H9 (cell line): ENCODE data around the gene SRSF12. TPM values are rescaled to one million over a fixed set of nuclear protein-coding genes. Genes with fewer than 3 reads are reported as not detected.
A peak's percentile ranks its signal among the peaks of the same experiment; 100 is the strongest.

ENCODE experiments used
- DNase-seq: peaks from one replicate; pipeline ENCODE4 v3.0.0-alpha.2; 2017
- H2AFZ ChIP-seq: one replicate; pipeline ENCODE4 v1.6.1; 2013; ENCODE audit warnings: mild to moderate bottlenecking, low read length, control low read depth, moderate library complexity
- H2AK5ac ChIP-seq: 2 replicates; pipeline ENCODE4 v1.6.1; 2013; ENCODE audit warnings: low read length, control low read depth, mixed read lengths; ENCODE audit not compliant: insufficient read length
- H2BK120ac ChIP-seq: one replicate; pipeline ENCODE4 v1.6.1; 2013; ENCODE audit warnings: low read depth, mild to moderate bottlenecking, low read length, control low read depth, inconsistent platforms; ENCODE audit not compliant: poor library complexity, severe bottlenecking
- H2BK12ac ChIP-seq: 2 replicates; pipeline ENCODE4 v1.6.1; 2013; ENCODE audit warnings: low read length, control low read depth, mixed read lengths, low read depth; ENCODE audit not compliant: insufficient read length
- H2BK15ac ChIP-seq: 2 replicates; pipeline ENCODE4 v1.6.1; 2013; ENCODE audit warnings: low read depth, low read length, control low read depth
- H2BK20ac ChIP-seq: one replicate; pipeline ENCODE4 v1.6.1; 2013; ENCODE audit warnings: low read depth, mild to moderate bottlenecking, low read length, control low read depth, inconsistent platforms; ENCODE audit not compliant: poor library complexity, severe bottlenecking
- H2BK5ac ChIP-seq: 2 replicates; pipeline ENCODE4 v1.6.1; 2013; ENCODE audit warnings: low read length, control low read depth, mixed read lengths; ENCODE audit not compliant: insufficient read length
- H3K14ac ChIP-seq: 2 replicates; pipeline ENCODE4 v1.6.1; 2013; ENCODE audit warnings: low read length, control low read depth; ENCODE audit not compliant: insufficient read depth
- H3K18ac ChIP-seq: 2 replicates; pipeline ENCODE4 v1.6.1; 2013; ENCODE audit warnings: low read depth, mild to moderate bottlenecking, mixed read lengths, low read length, control low read depth; ENCODE audit not compliant: insufficient read length
- H3K23ac ChIP-seq: 2 replicates; pipeline ENCODE4 v1.6.1; 2013; ENCODE audit warnings: low read length, control low read depth, mixed read lengths, low read depth; ENCODE audit not compliant: insufficient read length
- H3K23me2 ChIP-seq: 2 replicates; pipeline ENCODE4 v1.6.1; 2013; ENCODE audit warnings: low read depth, mild to moderate bottlenecking, mixed read lengths, low read length, control low read depth; ENCODE audit not compliant: insufficient read length, poor library complexity, severe bottlenecking
- H3K27ac ChIP-seq: 2 replicates; pipeline ENCODE4 v1.5.1; 2013; ENCODE audit warnings: low read length, control low read depth, mixed read lengths, low read depth; ENCODE audit not compliant: insufficient read length
- H3K27me3 ChIP-seq: 2 replicates; pipeline ENCODE4 v1.6.1; 2013; ENCODE audit warnings: low read length, control low read depth, inconsistent platforms; ENCODE audit not compliant: insufficient read depth
- H3K4ac ChIP-seq: 2 replicates; pipeline ENCODE4 v1.6.1; 2013; ENCODE audit warnings: low read depth, mild to moderate bottlenecking, control low read depth, inconsistent platforms, low read length, moderate library complexity
- H3K4me1 ChIP-seq: 2 replicates; pipeline ENCODE4 v1.6.1; 2013; ENCODE audit warnings: low read length, control low read depth, inconsistent platforms; ENCODE audit not compliant: insufficient read depth
- H3K4me2 ChIP-seq: 2 replicates; pipeline ENCODE4 v1.6.1; 2013; ENCODE audit warnings: low read length, control low read depth, mixed read lengths; ENCODE audit not compliant: insufficient read length, insufficient read depth
- H3K56ac ChIP-seq: 2 replicates; pipeline ENCODE4 v1.6.1; 2013; ENCODE audit warnings: low read depth, mild to moderate bottlenecking, mixed read lengths, low read length, control low read depth; ENCODE audit not compliant: insufficient read length
- H3K79me1 ChIP-seq: 2 replicates; pipeline ENCODE4 v1.6.1; 2013; ENCODE audit warnings: low read depth, mild to moderate bottlenecking, moderate library complexity, low read length, control low read depth, inconsistent platforms; ENCODE audit not compliant: insufficient read depth, poor library complexity, severe bottlenecking
- H3K79me2 ChIP-seq: 2 replicates; pipeline ENCODE4 v1.6.1; 2013; ENCODE audit warnings: low read length, control low read depth, inconsistent platforms; ENCODE audit not compliant: insufficient read depth
- H3K9ac ChIP-seq: 2 replicates; pipeline ENCODE4 v1.6.1; 2013; ENCODE audit warnings: low read length, control low read depth, mixed read lengths; ENCODE audit not compliant: insufficient read length; ENCODE audit errors: extremely low read depth
- H3K9me3 ChIP-seq: one replicate; pipeline ENCODE4 v1.6.1; 2013; ENCODE audit warnings: low read depth, low read length, inconsistent platforms; ENCODE audit not compliant: control insufficient read depth
- H3T11ph ChIP-seq: one replicate; pipeline ENCODE4 v1.6.1; 2013; ENCODE audit warnings: mild to moderate bottlenecking, low read length, control low read depth, inconsistent platforms
- H4K20me1 ChIP-seq: one replicate; pipeline ENCODE4 v1.6.1; 2013; ENCODE audit not compliant: control insufficient read depth, insufficient read length, insufficient read depth
- H4K5ac ChIP-seq: 2 replicates; pipeline ENCODE4 v1.6.1; 2013; ENCODE audit warnings: low read depth, mild to moderate bottlenecking, mixed read lengths, low read length, control low read depth; ENCODE audit not compliant: insufficient read length
- H4K8ac ChIP-seq: replicated peaks from 2 replicates; pipeline ENCODE4 v1.6.1; 2013; ENCODE audit warnings: low read length, control low read depth, mixed read lengths, low read depth; ENCODE audit not compliant: insufficient read length
- H4K91ac ChIP-seq: 2 replicates; pipeline ENCODE4 v1.6.1; 2013; ENCODE audit warnings: low read depth, mild to moderate bottlenecking, moderate library complexity, mixed read lengths, low read length, control low read depth; ENCODE audit not compliant: insufficient read length
- H3K27ac Mint-ChIP-seq, 3 experiments: 2 replicates in 2 of 3; 3 replicates in 1 of 3; pipeline ENCODE4 v1.8.0; 2020 to 2021; ENCODE audit warnings: mixed read lengths in 3 of 3, mild to moderate bottlenecking in 1 of 3, moderate library complexity in 1 of 3
- H3K27me3 Mint-ChIP-seq: 2 replicates; pipeline ENCODE4 v1.8.0; 2021; ENCODE audit warnings: low read depth, mild to moderate bottlenecking, moderate library complexity, mixed read lengths
- H3K36me3 Mint-ChIP-seq, 3 experiments: 2 replicates in 2 of 3; 3 replicates in 1 of 3; pipeline ENCODE4 v1.8.0; 2020 to 2021; ENCODE audit warnings: low read depth in 3 of 3, mixed read lengths in 3 of 3; ENCODE audit not compliant: insufficient read depth in 1 of 3
- H3K4me1 Mint-ChIP-seq, 2 experiments: 2 replicates each; pipeline ENCODE4 v1.8.0; 2020; ENCODE audit warnings: mixed read lengths in 2 of 2
- H3K4me3 Mint-ChIP-seq, 2 experiments: 2 replicates in 1 of 2; 3 replicates in 1 of 2; pipeline ENCODE4 v1.8.0; 2020 to 2021; ENCODE audit warnings: mild to moderate bottlenecking in 2 of 2, mixed read lengths in 2 of 2, moderate library complexity in 1 of 2
- H3K9me3 Mint-ChIP-seq, 2 experiments: 2 replicates in 1 of 2; 3 replicates in 1 of 2; pipeline ENCODE4 v1.8.0; 2020; ENCODE audit warnings: mild to moderate bottlenecking in 2 of 2, mixed read lengths in 2 of 2, moderate library complexity in 1 of 2
- total RNA-seq: library from RNA; stranded (reverse); gene quantifications from 2 replicates; pipeline ENCODE4 v1.2.1, GENCODE V29; 2021
- TF ChIP-seq, protein P1 (sequence below): fragments of 200-600 bp; sonication (generic); conservative IDR thresholded peaks from 3 replicates; pipeline ENCODE4 v1.8.0; 2021; ENCODE audit warnings: antibody characterized with exemption, mild to moderate bottlenecking

SRSF12 gene
- total RNA-seq, 1 experiment from 2014 or later, result 7.6 TPM

DNA sequence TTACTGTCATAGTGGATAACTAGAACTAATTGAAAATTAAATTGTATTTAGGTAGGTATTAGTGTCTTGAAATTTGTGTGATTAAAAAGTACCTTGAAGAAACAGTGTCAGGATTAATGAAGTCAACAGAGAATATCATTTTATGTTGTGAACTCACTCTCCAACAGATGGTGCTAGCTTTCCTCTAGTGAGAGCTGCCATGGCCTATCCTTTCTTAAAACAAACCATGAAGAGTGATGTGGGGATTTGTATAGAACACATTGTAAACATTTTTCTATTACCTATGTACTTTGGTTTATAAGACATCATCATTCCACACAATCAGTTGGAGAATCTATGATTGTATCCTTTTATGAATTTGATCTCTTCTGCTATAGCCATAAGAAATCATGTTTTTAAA is 4.8 kb upstream of the SRSF12 start:
- no peak overlapping the region for H2BK12ac ChIP-seq
- H3K23ac ChIP-seq, result no peak overlapping the region
- H3T11ph ChIP-seq, result no peak overlapping the region
- no peak overlapping the region for H3K9ac ChIP-seq
- no peak overlapping the region for H4K8ac ChIP-seq
- no peak overlapping the region for H2AFZ ChIP-seq
- H3K9me3 Mint-ChIP-seq, result peaks cover 0 to 2% of the 10 kb centered on the region in 2 experiments; a peak in 2 of 5 replicates
- H3K23me2 ChIP-seq, result no peaks in the 10 kb centered on the region
- no peak overlapping the region for H3K4me2 ChIP-seq
- H3K18ac ChIP-seq, result no peak overlapping the region
- peaks cover 22% of the 10 kb centered on the region for H3K27me3 Mint-ChIP-seq
- no peak overlapping the region for H2BK120ac ChIP-seq
- TF ChIP-seq, protein P1, sequence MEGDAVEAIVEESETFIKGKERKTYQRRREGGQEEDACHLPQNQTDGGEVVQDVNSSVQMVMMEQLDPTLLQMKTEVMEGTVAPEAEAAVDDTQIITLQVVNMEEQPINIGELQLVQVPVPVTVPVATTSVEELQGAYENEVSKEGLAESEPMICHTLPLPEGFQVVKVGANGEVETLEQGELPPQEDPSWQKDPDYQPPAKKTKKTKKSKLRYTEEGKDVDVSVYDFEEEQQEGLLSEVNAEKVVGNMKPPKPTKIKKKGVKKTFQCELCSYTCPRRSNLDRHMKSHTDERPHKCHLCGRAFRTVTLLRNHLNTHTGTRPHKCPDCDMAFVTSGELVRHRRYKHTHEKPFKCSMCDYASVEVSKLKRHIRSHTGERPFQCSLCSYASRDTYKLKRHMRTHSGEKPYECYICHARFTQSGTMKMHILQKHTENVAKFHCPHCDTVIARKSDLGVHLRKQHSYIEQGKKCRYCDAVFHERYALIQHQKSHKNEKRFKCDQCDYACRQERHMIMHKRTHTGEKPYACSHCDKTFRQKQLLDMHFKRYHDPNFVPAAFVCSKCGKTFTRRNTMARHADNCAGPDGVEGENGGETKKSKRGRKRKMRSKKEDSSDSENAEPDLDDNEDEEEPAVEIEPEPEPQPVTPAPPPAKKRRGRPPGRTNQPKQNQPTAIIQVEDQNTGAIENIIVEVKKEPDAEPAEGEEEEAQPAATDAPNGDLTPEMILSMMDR, result peak; percentile 69
- H3K27ac Mint-ChIP-seq, result no peak overlapping the region
- DNase-seq, result no peak
- H4K5ac ChIP-seq, result no peak overlapping the region
- no peak overlapping the region for H3K56ac ChIP-seq
- H3K36me3 Mint-ChIP-seq, result peaks cover 0 to 4% (median 0%) of the 10 kb centered on the region in 3 experiments; a peak in 2 of 7 replicates
- no peak overlapping the region for H2BK5ac ChIP-seq
- H2AK5ac ChIP-seq, result no peak overlapping the region
- H3K4me1 ChIP-seq, result no peaks in the 10 kb centered on the region
- no peak overlapping the region for H3K14ac ChIP-seq
- H4K91ac ChIP-seq, result no peak overlapping the region
- H4K20me1 ChIP-seq, result no peaks in the 10 kb centered on the region
- no peaks in the 10 kb centered on the region for H3K79me2 ChIP-seq
- H2BK20ac ChIP-seq, result no peak overlapping the region
- no peak overlapping the region for H3K4me3 Mint-ChIP-seq
- peaks cover 2 to 3% of the 10 kb centered on the region in 2 experiments; a peak in 1 of 4 replicates for H3K4me1 Mint-ChIP-seq
- H3K4ac ChIP-seq, result no peak overlapping the region
- peaks cover 9% of the 10 kb centered on the region for H3K27me3 ChIP-seq
- no peak overlapping the region for H3K27ac ChIP-seq
- H2BK15ac ChIP-seq, result no peak overlapping the region
- H3K9me3 ChIP-seq, result no peaks in the 10 kb centered on the region
- no peaks in the 10 kb centered on the region for H3K79me1 ChIP-seq
